IMR-90 (cell line): ENCODE measurements around the gene TSSK2. TPM values are rescaled to one million over a fixed set of nuclear protein-coding genes. Genes with fewer than 3 reads are reported as not detected.

Source experiments
- ATAC-seq: fragments of 200-7000 bp; cut with Tn5 transposase; 2 replicates; pipeline ENCODE4 v1.9.1; 2020; ENCODE audit warnings: low read depth, mild to moderate bottlenecking, moderate library complexity
- BruUV-seq: library from RNA; stranded (reverse); fragments of 400-500 nt; replicated peaks from 2 replicates; lab custom pipeline; 2021; lab: Mats Ljungman, UMichigan
- CTCF ChIA-PET: fragments of 300-600 bp; formaldehyde crosslinking; extraction: SDS; loops from one replicate; lab custom pipeline; 2021; ENCODE audit warnings: antibody characterized with exemption; lab: Yijun Ruan, JAX
- POLR2A ChIA-PET: fragments of 300-600 bp; sonication (Branson Sonifier 250); formaldehyde crosslinking; loops from one replicate; lab custom pipeline; 2022; ENCODE audit warnings: antibody characterized with exemption; ENCODE audit not compliant: unreplicated experiment; lab: Charles Lee
- DNase-seq: peaks from one replicate; pipeline ENCODE4 v3.0.0; 2013
- H2AFZ ChIP-seq: replicated peaks from 2 replicates; pipeline ENCODE3; 2013; ENCODE audit warnings: low read length, mild to moderate bottlenecking; ENCODE audit not compliant: poor library complexity
- H2AK5ac ChIP-seq: 2 replicates; pipeline ENCODE4 v1.6.1; 2013; ENCODE audit warnings: low read depth, low read length, inconsistent platforms
- H2AK9ac ChIP-seq: replicated peaks from 2 replicates; pipeline ENCODE3; 2013; ENCODE audit warnings: mild to moderate bottlenecking, low read depth, low read length, moderate library complexity; ENCODE audit not compliant: poor library complexity
- H2BK120ac ChIP-seq: 2 replicates; pipeline ENCODE4 v1.6.1; 2013; ENCODE audit warnings: low read depth, low read length, inconsistent platforms
- H2BK15ac ChIP-seq: 3 replicates; pipeline ENCODE4 v1.6.1; 2013; ENCODE audit warnings: low read depth, low read length, inconsistent platforms
- H2BK20ac ChIP-seq: 2 replicates; pipeline ENCODE4 v1.6.1; 2013; ENCODE audit warnings: low read depth, mild to moderate bottlenecking, inconsistent platforms, low read length, moderate library complexity
- H2BK5ac ChIP-seq: 2 replicates; pipeline ENCODE4 v1.6.1; 2013; ENCODE audit warnings: mild to moderate bottlenecking, low read depth, low read length, inconsistent platforms; ENCODE audit not compliant: poor library complexity, severe bottlenecking
- H3K14ac ChIP-seq: replicated peaks from 2 replicates; pipeline ENCODE4 v1.6.1; 2013; ENCODE audit warnings: low read depth, low read length, inconsistent platforms
- H3K18ac ChIP-seq: 2 replicates; pipeline ENCODE4 v1.6.1; 2013; ENCODE audit warnings: low read depth, low read length, control low read depth
- H3K23ac ChIP-seq: 2 replicates; pipeline ENCODE4 v1.6.1; 2013; ENCODE audit warnings: low read depth, low read length, inconsistent platforms
- H3K27ac ChIP-seq: 2 replicates; pipeline ENCODE4 v1.5.1; 2013; ENCODE audit warnings: mild to moderate bottlenecking, control low read depth, low read length; ENCODE audit not compliant: insufficient read depth
- H3K27me3 ChIP-seq: 2 replicates; pipeline ENCODE4 v1.6.1; 2013; ENCODE audit warnings: low read length; ENCODE audit not compliant: control insufficient read depth, insufficient read depth
- H3K36me3 ChIP-seq: 2 replicates; pipeline ENCODE4 v1.6.1; 2013; ENCODE audit warnings: low read length, mixed read lengths; ENCODE audit not compliant: control insufficient read depth, insufficient read depth
- H3K4ac ChIP-seq: 2 replicates; pipeline ENCODE4 v1.6.1; 2013; ENCODE audit warnings: low read depth, low read length, inconsistent platforms
- H3K4me1 ChIP-seq: 2 replicates; pipeline ENCODE4 v1.6.1; 2013; ENCODE audit warnings: low read length, mixed read lengths; ENCODE audit not compliant: control insufficient read depth, insufficient read depth
- H3K4me2 ChIP-seq: 2 replicates; pipeline ENCODE4 v1.6.1; 2013; ENCODE audit warnings: low read depth, mild to moderate bottlenecking, control low read depth, low read length, moderate library complexity
- H3K4me3 ChIP-seq: 2 replicates; pipeline ENCODE4 v1.5.1; 2013; ENCODE audit warnings: low read depth, mild to moderate bottlenecking, control low read depth, low read length, moderate library complexity; ENCODE audit not compliant: insufficient read depth
- H3K56ac ChIP-seq: 2 replicates; pipeline ENCODE4 v1.6.1; 2013; ENCODE audit warnings: low read length, inconsistent platforms; ENCODE audit not compliant: insufficient read depth; ENCODE audit errors: extremely low read depth
- H3K79me1 ChIP-seq, 2 experiments: 2 replicates each; pipeline ENCODE4 v1.6.1; 2013; ENCODE audit warnings: low read length in 2 of 2, inconsistent platforms in 1 of 2, low read depth in 1 of 2
- H3K9ac ChIP-seq: 2 replicates; pipeline ENCODE4 v1.6.1; 2013; ENCODE audit warnings: low read depth, low read length, control low read depth
- H3K9me1 ChIP-seq: 2 replicates; pipeline ENCODE4 v1.6.1; 2013; ENCODE audit warnings: low read length, inconsistent platforms; ENCODE audit not compliant: insufficient read depth
- H3K9me3 ChIP-seq: 2 replicates; pipeline ENCODE4 v1.6.1; 2013; ENCODE audit warnings: low read length; ENCODE audit not compliant: control insufficient read depth, insufficient read depth
- H4K20me1 ChIP-seq: 2 replicates; pipeline ENCODE4 v1.6.1; 2013; ENCODE audit warnings: low read length, inconsistent platforms; ENCODE audit not compliant: insufficient read depth
- H4K5ac ChIP-seq: 2 replicates; pipeline ENCODE4 v1.6.1; 2013; ENCODE audit warnings: mild to moderate bottlenecking, low read depth, low read length, control low read depth
- H4K8ac ChIP-seq, 2 experiments: 2 replicates each; pipeline ENCODE4 v1.6.1; 2013; ENCODE audit warnings: low read depth in 2 of 2, low read length in 2 of 2, control low read depth in 1 of 2, inconsistent platforms in 1 of 2
- H4K91ac ChIP-seq: 2 replicates; pipeline ENCODE4 v1.6.1; 2013; ENCODE audit warnings: low read depth, low read length, inconsistent platforms; ENCODE audit not compliant: insufficient read depth
- CEBPB ChIP-seq: IDR thresholded peaks from 2 replicates; pipeline ENCODE4 v1.6.1; 2012; ENCODE audit warnings: low read depth, low read length, improper control_type of control experiment
- CHD1 ChIP-seq: IDR thresholded peaks from 2 replicates; pipeline ENCODE4 v1.6.1; 2012; ENCODE audit warnings: low read depth, low read length, improper control_type of control experiment
- CTCF ChIP-seq: conservative IDR thresholded peaks from 2 replicates; pipeline ENCODE4 v1.5.1; 2012; ENCODE audit warnings: mild to moderate bottlenecking, low read depth, low read length, improper control_type of control experiment
- ELK1 ChIP-seq: fragments of 150-350 bp; IDR thresholded peaks from 2 replicates; pipeline ENCODE4 v1.6.1; 2016; ENCODE audit warnings: low read depth, mild to moderate bottlenecking, low read length, moderate library complexity, borderline replicate concordance
- MAFK ChIP-seq: IDR thresholded peaks from 2 replicates; pipeline ENCODE4 v1.6.1; 2012; ENCODE audit warnings: low read depth, low read length, improper control_type of control experiment
- MAZ ChIP-seq: IDR thresholded peaks from 2 replicates; pipeline ENCODE4 v1.6.1; 2012; ENCODE audit warnings: low read depth, mild to moderate bottlenecking, low read length, improper control_type of control experiment, moderate library complexity, borderline replicate concordance
- POLR2A ChIP-seq: IDR thresholded peaks from 2 replicates; pipeline ENCODE4 v1.6.1; 2012; ENCODE audit warnings: mild to moderate bottlenecking, low read depth, low read length
- SMC3 ChIP-seq: fragments of 150-350 bp; IDR thresholded peaks from 2 replicates; pipeline ENCODE4 v1.6.1; 2016; ENCODE audit warnings: low read depth, mild to moderate bottlenecking, antibody characterized with exemption, low read length, moderate library complexity
- WGBS, 2 experiments: methylation state at CpG; one replicate each; pipeline versions ENCODE4 v1.1.5 to v1.1.7; 2013; ENCODE audit warnings: missing lambda C conversion rate in 2 of 2; ENCODE audit not compliant: insufficient read length in 1 of 2; ENCODE audit errors: extremely low coverage in 2 of 2; 5-methylcytosine and 5-hydroxymethylcytosine counted together
- dilution Hi-C: fragments of 300-500 bp; cut with HindIII; formaldehyde crosslinking; loops from one replicate; pipeline ENCODE4 v1.14.3; 2018; ENCODE audit warnings: low sequenced_read_pairs; ENCODE audit not compliant: unreplicated experiment
- in situ Hi-C: fragments of 300-500 bp; cut with MboI; formaldehyde crosslinking; loops from 3 replicates; pipeline ENCODE4 v1.14.3; 2019; ENCODE audit warnings: low sequenced_read_pairs, inconsistent platforms, mixed read lengths
- intact Hi-C: fragments of 100-400 bp; cut with micrococcal nuclease; formaldehyde crosslinking; loops from 2 replicates; pipeline ENCODE4 v1.10.0; 2022
- polyA plus RNA-seq, 3 experiments: library from polyadenylated mRNA; depleted of rRNA; stranded (reverse); fragments of >200 nt; gene quantifications; 2 replicates each; pipeline ENCODE4 v1.2.3, GENCODE V29; 2012; ENCODE audit warnings: low replicate concordance in 1 of 3
- total RNA-seq: library from RNA; depleted of rRNA; stranded (reverse); fragments of >200 nt; gene quantifications from 2 replicates; pipeline ENCODE4 v1.2.3, GENCODE V29; 2012

Gene TSSK2
- total and polyA plus RNA-seq, 2 of the 4 experiments (the other 2 are of a cell fraction): not detected

- 10% methylated on average over 2 of the region's 13 CpGs; no CpG with 5 or more reads in 1 of the 2 experiments for WGBS, 2 experiments
- CTCF ChIA-PET: interaction anchor here (0.6 kb wide), 1 partner anchor 16 kb away, joined by 3 read pairs; no protein-coding TSS in a partner anchor
- in situ Hi-C loops: no loop called here
Observed at GRCh38 chr22:19172213-19173046, 41.3 kb downstream of the TSSK2 start.

More at GRCh38 chr22:19172213-19173046, 41.3 kb downstream of the TSSK2 start:
- H2AK5ac ChIP-seq: peak overlapping the region; percentile 95
- DNase-seq (no peak), ATAC-seq (no peak)
- H4K8ac ChIP-seq: peak overlapping the region; percentile 80 to 86
- H2AFZ ChIP-seq: peak overlapping the region; percentile 95
- peak overlapping the region; percentile 83 for H3K27ac ChIP-seq
- H2BK20ac ChIP-seq: no peak overlapping the region
- peak overlapping the region; percentile 73 for H3K4ac ChIP-seq
- peak overlapping the region; percentile 83 for H4K91ac ChIP-seq
- peaks cover 31% of the 10 kb centered on the region for H3K4me1 ChIP-seq
- peak overlapping the region; percentile 72 for H2BK5ac ChIP-seq
- POLR2A ChIA-PET: no interaction called here
- peaks cover 14 to 69% of the 10 kb centered on the region in 2 experiments for H3K79me1 ChIP-seq
- 0 out of 2 replicates have a peak overlapping the region, but pooled peaks have one; percentile 6 for H3K56ac ChIP-seq
- dilution Hi-C loops: no loop called here
- peaks cover 18% of the 10 kb centered on the region for H4K20me1 ChIP-seq
- no peak overlapping the region for H3K18ac ChIP-seq
- intact Hi-C loops: no loop called here
- H3K4me2 ChIP-seq: peak overlapping the region; percentile 99
- H2BK15ac ChIP-seq: no peak overlapping the region
- peaks cover 20% of the 10 kb centered on the region for H3K9me1 ChIP-seq
- H2BK120ac ChIP-seq: no peak overlapping the region
- no peak for TF ChIP-seq CHD1
- TF ChIP-seq MAZ: no peak
- no peak for TF ChIP-seq CEBPB
- TF ChIP-seq CTCF: no peak
- no peak for TF ChIP-seq SMC3
- TF ChIP-seq MAFK: no peak
- TF ChIP-seq ELK1: no peak
- no peak for TF ChIP-seq POLR2A
- peak overlapping the region; percentile 78 for H3K9ac ChIP-seq
- peak overlapping the region; percentile 19; the same call in 1 of the 2 replicates for H4K5ac ChIP-seq
- H3K27me3 ChIP-seq: peaks cover 23% of the 10 kb centered on the region
- peak overlapping the region; percentile 85 for H2AK9ac ChIP-seq
- H3K23ac ChIP-seq: peak overlapping the region; percentile 93
- H3K9me3 ChIP-seq: no peaks in the 10 kb centered on the region
- no TSS peak for BruUV-seq
- peak overlapping the region; percentile 86 for H3K14ac ChIP-seq
- H3K36me3 ChIP-seq: peaks cover 8% of the 10 kb centered on the region
- peak overlapping the region; percentile 98 for H3K4me3 ChIP-seq
